ENCODE results near the gene JMJD8. TPM values are rescaled to one million over a fixed set of nuclear protein-coding genes. Genes with fewer than 3 reads are reported as not detected.

Gene JMJD8
- total and polyA plus RNA-seq, 2 experiments from 2014 or later = 48.5 to 82.5 TPM

DNA sequence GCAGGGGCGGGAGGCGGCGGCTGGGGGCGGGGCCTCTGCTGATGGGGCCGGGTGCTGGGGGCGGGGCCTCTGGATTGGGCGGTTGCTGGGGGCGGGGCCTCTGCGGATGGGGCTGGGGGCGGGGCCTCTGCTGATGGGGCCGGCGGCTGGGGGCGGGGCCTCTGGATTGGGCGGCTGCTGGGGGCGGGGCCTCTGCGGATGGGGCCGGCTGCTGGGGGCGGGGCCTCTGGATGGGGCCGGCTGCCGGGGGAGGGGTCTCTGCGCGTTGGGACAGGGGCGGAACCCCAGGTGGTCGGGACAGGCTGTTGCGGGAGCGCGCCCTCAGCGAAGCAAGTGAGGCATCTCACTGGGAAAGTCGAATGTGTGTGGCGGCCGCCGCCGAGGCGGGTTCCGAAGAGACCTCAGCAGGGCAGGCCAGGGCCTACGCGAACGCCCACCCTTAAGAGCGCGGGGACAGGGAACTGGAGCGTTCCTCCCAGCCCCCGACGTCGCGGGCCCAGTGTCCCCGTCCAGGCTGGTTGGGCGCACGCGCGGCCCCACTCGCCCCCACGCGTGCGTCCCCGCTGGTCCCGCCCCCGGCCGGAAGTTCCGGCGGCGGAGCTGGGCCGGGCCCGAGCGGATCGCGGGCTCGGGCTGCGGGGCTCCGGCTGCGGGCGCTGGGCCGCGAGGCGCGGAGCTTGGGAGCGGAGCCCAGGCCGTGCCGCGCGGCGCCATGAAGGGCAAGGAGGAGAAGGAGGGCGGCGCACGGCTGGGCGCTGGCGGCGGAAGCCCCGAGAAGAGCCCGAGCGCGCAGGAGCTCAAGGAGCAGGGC, 4.1 kb downstream of the JMJD8 start, which contains the start of gene STUB1:
TSS of gene STUB1 (plus strand) at position 597 of the 811 bp plus-strand sequence. CDS start at position 713, 116 bp downstream.
- Histone ChIP-seq H3K4me1 (ENCODE audit: insufficient read depth) (peaks cover 16% of the 10 kb centered on the region; the same call in 1 of the 2 replicates), H3F3A (replicated peaks; ENCODE audit: low read depth) (peaks cover 27% of the 10 kb centered on the region), H3K27me3 (ENCODE audit: insufficient read depth) (no peaks in the 10 kb centered on the region), H3K4me2 (peak within 1 kb of the TSS; percentile 86), H2AFZ (0 out of 2 replicates have a peak within 1 kb of the TSS, but pooled peaks have one; percentile 59), H3K79me2 (replicated peaks; ENCODE audit: insufficient read depth) (peaks cover 9% of the 10 kb centered on the region; the same call in 1 of the 2 replicates), H3K27ac (ENCODE audit: low read depth) (no peak within 1 kb of the TSS), H4K20me1 (replicated peaks; ENCODE audit: insufficient read depth) (peaks cover 14% of the 10 kb centered on the region; the same call in 1 of the 2 replicates), H3K36me3 (ENCODE audit: insufficient read depth) (no peaks in the 10 kb centered on the region; the same call in 1 of the 2 replicates), H3K9me2 (ENCODE audit: insufficient read depth) (no peaks in the 10 kb centered on the region), H3K4me3 (peak within 1 kb of the TSS; percentile 71)
- Mint-ChIP-seq H3K4me3 (peak within 1 kb of the TSS; percentile 84), H3K27me3 (ENCODE audit: insufficient read depth, low read depth, poor library complexity) (peaks cover 27% of the 10 kb centered on the region), H3K9me3 (no peaks in the 10 kb centered on the region; the same call in 1 of the 3 replicates), H3K36me3 (ENCODE audit: low read depth) (peaks cover 24% of the 10 kb centered on the region), H3K4me1 (peaks cover 28% of the 10 kb centered on the region), H3K27ac (peak within 1 kb of the TSS; percentile 59)
- peak; percentile 5 for ATAC-seq
- DNase-seq (ENCODE audit: low spot score) = peak; percentile 95
- peak; percentile 77 for TF ChIP-seq POLR2AphosphoS5 (IDR thresholded peaks at IDR 0.05; ENCODE audit: low read depth)
- TF ChIP-seq, protein P1, sequence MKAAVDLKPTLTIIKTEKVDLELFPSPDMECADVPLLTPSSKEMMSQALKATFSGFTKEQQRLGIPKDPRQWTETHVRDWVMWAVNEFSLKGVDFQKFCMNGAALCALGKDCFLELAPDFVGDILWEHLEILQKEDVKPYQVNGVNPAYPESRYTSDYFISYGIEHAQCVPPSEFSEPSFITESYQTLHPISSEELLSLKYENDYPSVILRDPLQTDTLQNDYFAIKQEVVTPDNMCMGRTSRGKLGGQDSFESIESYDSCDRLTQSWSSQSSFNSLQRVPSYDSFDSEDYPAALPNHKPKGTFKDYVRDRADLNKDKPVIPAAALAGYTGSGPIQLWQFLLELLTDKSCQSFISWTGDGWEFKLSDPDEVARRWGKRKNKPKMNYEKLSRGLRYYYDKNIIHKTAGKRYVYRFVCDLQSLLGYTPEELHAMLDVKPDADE (IDR thresholded peaks at IDR 0.05) = no peak
- TF ChIP-seq EZH2phosphoT487 (IDR thresholded peaks at IDR 0.05; ENCODE audit: unreplicated experiment) = no peak
- no peak for TF ChIP-seq JUNB (IDR thresholded peaks at IDR 0.05; ENCODE audit: unreplicated experiment)
- TF ChIP-seq, protein P2, sequence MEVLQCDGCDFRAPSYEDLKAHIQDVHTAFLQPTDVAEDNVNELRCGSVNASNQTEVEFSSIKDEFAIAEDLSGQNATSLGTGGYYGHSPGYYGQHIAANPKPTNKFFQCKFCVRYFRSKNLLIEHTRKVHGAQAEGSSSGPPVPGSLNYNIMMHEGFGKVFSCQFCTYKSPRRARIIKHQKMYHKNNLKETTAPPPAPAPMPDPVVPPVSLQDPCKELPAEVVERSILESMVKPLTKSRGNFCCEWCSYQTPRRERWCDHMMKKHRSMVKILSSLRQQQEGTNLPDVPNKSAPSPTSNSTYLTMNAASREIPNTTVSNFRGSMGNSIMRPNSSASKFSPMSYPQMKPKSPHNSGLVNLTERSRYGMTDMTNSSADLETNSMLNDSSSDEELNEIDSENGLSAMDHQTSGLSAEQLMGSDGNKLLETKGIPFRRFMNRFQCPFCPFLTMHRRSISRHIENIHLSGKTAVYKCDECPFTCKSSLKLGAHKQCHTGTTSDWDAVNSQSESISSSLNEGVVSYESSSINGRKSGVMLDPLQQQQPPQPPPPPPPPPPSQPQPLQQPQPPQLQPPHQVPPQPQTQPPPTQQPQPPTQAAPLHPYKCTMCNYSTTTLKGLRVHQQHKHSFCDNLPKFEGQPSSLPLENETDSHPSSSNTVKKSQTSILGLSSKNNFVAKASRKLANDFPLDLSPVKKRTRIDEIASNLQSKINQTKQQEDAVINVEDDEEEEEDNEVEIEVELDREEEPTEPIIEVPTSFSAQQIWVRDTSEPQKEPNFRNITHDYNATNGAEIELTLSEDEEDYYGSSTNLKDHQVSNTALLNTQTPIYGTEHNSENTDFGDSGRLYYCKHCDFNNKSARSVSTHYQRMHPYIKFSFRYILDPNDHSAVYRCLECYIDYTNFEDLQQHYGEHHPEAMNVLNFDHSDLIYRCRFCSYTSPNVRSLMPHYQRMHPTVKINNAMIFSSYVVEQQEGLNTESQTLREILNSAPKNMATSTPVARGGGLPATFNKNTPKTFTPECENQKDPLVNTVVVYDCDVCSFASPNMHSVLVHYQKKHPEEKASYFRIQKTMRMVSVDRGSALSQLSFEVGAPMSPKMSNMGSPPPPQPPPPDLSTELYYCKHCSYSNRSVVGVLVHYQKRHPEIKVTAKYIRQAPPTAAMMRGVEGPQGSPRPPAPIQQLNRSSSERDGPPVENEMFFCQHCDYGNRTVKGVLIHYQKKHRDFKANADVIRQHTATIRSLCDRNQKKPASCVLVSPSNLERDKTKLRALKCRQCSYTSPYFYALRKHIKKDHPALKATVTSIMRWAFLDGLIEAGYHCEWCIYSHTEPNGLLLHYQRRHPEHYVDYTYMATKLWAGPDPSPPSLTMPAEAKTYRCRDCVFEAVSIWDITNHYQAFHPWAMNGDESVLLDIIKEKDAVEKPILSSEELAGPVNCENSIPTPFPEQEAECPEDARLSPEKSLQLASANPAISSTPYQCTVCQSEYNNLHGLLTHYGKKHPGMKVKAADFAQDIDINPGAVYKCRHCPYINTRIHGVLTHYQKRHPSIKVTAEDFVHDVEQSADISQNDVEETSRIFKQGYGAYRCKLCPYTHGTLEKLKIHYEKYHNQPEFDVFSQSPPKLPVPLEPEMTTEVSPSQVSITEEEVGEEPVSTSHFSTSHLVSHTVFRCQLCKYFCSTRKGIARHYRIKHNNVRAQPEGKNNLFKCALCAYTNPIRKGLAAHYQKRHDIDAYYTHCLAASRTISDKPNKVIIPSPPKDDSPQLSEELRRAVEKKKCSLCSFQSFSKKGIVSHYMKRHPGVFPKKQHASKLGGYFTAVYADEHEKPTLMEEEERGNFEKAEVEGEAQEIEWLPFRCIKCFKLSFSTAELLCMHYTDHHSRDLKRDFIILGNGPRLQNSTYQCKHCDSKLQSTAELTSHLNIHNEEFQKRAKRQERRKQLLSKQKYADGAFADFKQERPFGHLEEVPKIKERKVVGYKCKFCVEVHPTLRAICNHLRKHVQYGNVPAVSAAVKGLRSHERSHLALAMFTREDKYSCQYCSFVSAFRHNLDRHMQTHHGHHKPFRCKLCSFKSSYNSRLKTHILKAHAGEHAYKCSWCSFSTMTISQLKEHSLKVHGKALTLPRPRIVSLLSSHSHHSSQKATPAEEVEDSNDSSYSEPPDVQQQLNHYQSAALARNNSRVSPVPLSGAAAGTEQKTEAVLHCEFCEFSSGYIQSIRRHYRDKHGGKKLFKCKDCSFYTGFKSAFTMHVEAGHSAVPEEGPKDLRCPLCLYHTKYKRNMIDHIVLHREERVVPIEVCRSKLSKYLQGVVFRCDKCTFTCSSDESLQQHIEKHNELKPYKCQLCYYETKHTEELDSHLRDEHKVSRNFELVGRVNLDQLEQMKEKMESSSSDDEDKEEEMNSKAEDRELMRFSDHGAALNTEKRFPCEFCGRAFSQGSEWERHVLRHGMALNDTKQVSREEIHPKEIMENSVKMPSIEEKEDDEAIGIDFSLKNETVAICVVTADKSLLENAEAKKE (CRISPR knock-in tag; IDR thresholded peaks at IDR 0.05) = no peak
- TF ChIP-seq ZNF331 (CRISPR knock-in tag; IDR thresholded peaks at IDR 0.05; ENCODE audit: low read depth) = no peak
